ENCODE results near the gene RTRAF. TPM values are rescaled to one million over a fixed set of nuclear protein-coding genes. Genes with fewer than 3 reads are reported as not detected.

The RTRAF gene
- total and polyA plus RNA-seq, 2 donors (not counting 3 experiments of a cell fraction or from before 2014, with no cell fraction given) = 64.0 to 237 TPM

DNA sequence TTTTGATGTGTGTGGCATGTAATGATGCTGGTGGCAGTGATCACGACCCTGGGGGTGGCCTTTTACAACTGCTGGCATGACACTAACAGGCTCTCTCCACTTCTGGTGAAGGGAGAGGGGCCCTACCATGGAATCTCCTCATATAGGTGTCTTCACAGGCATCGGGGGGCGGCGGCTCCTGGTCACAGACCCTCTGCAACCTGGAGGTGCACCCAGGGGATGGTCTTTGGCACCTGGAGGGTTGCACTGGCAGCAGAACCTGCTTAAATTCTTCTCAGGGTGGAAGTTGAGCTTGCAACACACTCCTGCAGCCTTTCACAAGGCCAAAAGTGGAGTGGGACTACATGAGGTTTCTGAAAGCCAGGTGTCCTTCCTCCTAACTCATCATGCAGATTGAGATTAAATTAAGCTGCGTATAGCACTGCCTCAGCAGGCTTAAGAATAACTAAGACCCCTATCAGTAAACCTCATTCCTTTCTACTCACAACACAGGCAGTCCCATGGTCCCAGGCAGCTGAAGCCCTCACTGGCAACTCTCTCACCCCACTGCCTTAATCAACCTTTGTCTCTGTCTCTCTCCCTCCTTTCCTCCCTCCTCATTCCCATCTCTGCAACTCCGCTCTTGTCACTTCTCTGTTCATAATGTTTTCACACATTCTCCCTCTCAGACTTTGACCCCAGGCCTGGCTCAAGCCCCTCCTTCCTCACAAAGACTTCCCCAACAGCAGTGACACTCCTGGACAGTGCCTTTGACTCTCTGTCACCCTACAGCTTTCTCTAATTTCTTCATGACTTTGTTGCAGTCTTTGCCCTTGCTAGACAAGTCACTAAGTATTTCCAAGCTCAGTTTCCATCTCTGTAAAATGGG lies 60.6 kb downstream of the RTRAF start:
- Histone ChIP-seq H3K9me1 (replicated peaks; ENCODE audit: control insufficient read depth, extremely low read depth, insufficient read depth, low read length) (no peaks in the 10 kb centered on the region), H3K9me3 (replicated peaks; ENCODE audit: control insufficient read depth, insufficient read depth, low read length) (no peaks in the 10 kb centered on the region), H4K20me1 (replicated peaks; ENCODE audit: control insufficient read depth, extremely low read depth, insufficient read depth, low read length) (no peaks in the 10 kb centered on the region), H3K4me1 (ENCODE audit: control insufficient read depth, extremely low read depth, insufficient read depth, low read length) (peaks cover 9% of the 10 kb centered on the region), H3K4me2 (ENCODE audit: insufficient read depth, low read length) (no peak overlapping the region), H3K4me3 (replicated peaks in 1 of 3; ENCODE audit: insufficient read depth in 1 of 3, low read depth in 1 of 3, low read length in 3 of 3) (no peak overlapping the region), H3K27ac (ENCODE audit: insufficient read depth, low read depth, low read length) (no peak overlapping the region), H3K9ac (replicated peaks; ENCODE audit: extremely low read depth, insufficient read depth, low read length) (no peak overlapping the region), H3K36me3 (ENCODE audit: control insufficient read depth in 2 of 2, extremely low read depth in 1 of 2, insufficient read depth in 2 of 2, low read length in 2 of 2) (no peaks in the 10 kb centered on the region), H3K79me2 (ENCODE audit: control insufficient read depth, insufficient read depth, low read length) (no peaks in the 10 kb centered on the region), H3K27me3 (ENCODE audit: control insufficient read depth in 2 of 2, insufficient read depth in 2 of 2, low read length in 2 of 2) (no peaks in the 10 kb centered on the region), H2AFZ (ENCODE audit: low read depth, low read length) (no peak overlapping the region)
- dilution Hi-C loops (cut with MboI; ENCODE audit: extremely low pct_ligation_motif_present, low sequenced_read_pairs) (no loop called here), intact Hi-C loops (cut with micrococcal nuclease) (no loop called here)
- DNase-seq (ENCODE audit: low read depth, low spot score) (no peak), FAIRE-seq (no peak)
- no TSS peak for BruUV-seq (replicated peaks)
- CTCF ChIA-PET = interaction anchor here (1.3 to 1.8 kb wide), 2 partner anchors 9 to 22 kb away, joined by 5 to 8 read pairs; no protein-coding TSS in a partner anchor
- TF ChIP-seq POLR2A (IDR thresholded peaks at IDR 0.05; ENCODE audit: low read depth, low read length) (no peak), EZH2 (IDR thresholded peaks at IDR 0.05; ENCODE audit: borderline replicate concordance, low read depth, low read length, severe bottlenecking) (no peak), GATA2 (IDR thresholded peaks at IDR 0.05; ENCODE audit: insufficient read depth, insufficient read length, low read depth, low read length) (no peak), POLR2AphosphoS5 (IDR thresholded peaks at IDR 0.05; ENCODE audit: insufficient read depth, low read depth, low read length) (no peak)
- TF ChIP-seq, protein P1, sequence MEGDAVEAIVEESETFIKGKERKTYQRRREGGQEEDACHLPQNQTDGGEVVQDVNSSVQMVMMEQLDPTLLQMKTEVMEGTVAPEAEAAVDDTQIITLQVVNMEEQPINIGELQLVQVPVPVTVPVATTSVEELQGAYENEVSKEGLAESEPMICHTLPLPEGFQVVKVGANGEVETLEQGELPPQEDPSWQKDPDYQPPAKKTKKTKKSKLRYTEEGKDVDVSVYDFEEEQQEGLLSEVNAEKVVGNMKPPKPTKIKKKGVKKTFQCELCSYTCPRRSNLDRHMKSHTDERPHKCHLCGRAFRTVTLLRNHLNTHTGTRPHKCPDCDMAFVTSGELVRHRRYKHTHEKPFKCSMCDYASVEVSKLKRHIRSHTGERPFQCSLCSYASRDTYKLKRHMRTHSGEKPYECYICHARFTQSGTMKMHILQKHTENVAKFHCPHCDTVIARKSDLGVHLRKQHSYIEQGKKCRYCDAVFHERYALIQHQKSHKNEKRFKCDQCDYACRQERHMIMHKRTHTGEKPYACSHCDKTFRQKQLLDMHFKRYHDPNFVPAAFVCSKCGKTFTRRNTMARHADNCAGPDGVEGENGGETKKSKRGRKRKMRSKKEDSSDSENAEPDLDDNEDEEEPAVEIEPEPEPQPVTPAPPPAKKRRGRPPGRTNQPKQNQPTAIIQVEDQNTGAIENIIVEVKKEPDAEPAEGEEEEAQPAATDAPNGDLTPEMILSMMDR (IDR thresholded peaks at IDR 0.05; ENCODE audit: extremely low read depth in 1 of 2, insufficient read depth in 1 of 2, low read depth in 1 of 2, low read length in 2 of 2) = no peak
- POLR2A ChIA-PET = no interaction called here

Measured in endothelial cell of umbilical vein (primary cell).